ENCODE data around the gene RBM27.
"Not testable (repeated sequence)": the region's sequence is repeated elsewhere in the genome, so short reads cannot be mapped to it uniquely, and the experiment has no call there.

The RBM27 gene

DNA sequence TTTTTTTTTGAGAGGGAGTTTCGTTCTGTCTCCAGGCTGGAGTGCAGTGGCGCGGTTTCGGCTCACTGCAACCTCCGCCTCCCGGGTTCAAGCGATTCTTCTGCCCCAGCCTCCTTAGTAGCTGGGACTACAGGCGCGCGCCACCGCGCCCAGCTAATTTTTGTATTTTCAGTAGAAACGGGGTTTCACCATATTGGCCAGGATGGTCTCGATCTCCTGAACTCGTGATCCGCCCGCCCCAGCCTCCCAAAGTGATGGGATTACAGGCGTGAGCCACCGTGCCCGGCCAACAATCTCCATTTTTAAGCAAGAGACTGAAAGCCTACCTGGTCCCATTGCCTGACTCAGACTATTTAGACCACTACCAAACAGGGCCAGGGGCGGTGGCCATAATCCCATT lies 20.0 kb upstream of the RBM27 start:
- Histone ChIP-seq H3K4me1 (ENCODE audit: control insufficient read depth, insufficient read depth, low read length) (peaks cover 14% of the 10 kb centered on the region), H3K4me3 (ENCODE audit: low read length) (peak overlapping the region; percentile 88), H3K9ac (ENCODE audit: low read length) (peak overlapping the region; percentile 95)
- H3K27me3 ChIP-seq (replicated peaks; ENCODE audit: control insufficient read depth, insufficient read depth, low read length); H3K9me3 ChIP-seq (ENCODE audit: control insufficient read depth, low read length); DNase-seq (ENCODE audit: low read depth); H3K36me3 ChIP-seq (ENCODE audit: control insufficient read depth, insufficient read depth, low read length, severe bottlenecking): not testable (repeated sequence)

DNA sequence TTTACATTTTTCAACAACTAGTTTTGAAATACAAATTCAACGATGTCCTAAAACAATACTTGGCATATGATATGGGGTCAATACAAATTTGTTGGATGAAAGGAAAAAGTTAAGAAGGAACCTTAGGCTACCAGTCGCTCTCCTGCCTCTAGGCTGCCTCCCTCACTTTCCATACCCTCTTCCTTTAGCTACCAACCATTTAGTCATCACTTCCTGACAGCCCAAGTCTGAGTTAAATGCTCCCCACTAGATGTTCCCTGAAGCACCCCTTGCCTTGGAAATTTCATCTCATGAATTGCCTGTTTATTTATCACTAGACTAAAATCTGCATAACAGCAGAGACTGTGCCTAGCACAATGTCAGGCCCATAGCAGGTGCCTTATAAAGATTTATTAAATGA lies 18.2 kb upstream of the RBM27 start:
- Histone ChIP-seq H3K27me3 (replicated peaks; ENCODE audit: control insufficient read depth, insufficient read depth, low read length) (no peaks in the 10 kb centered on the region), H3K9me3 (ENCODE audit: control insufficient read depth, low read length) (no peaks in the 10 kb centered on the region), H3K4me1 (ENCODE audit: control insufficient read depth, insufficient read depth, low read length) (peaks cover 6% of the 10 kb centered on the region), H3K4me3 (ENCODE audit: low read length) (no peak overlapping the region), H3K9ac (ENCODE audit: low read length) (no peak overlapping the region), H3K36me3 (ENCODE audit: control insufficient read depth, insufficient read depth, low read length, severe bottlenecking) (no peaks in the 10 kb centered on the region)
- no peak for DNase-seq (ENCODE audit: low read depth)

DNA sequence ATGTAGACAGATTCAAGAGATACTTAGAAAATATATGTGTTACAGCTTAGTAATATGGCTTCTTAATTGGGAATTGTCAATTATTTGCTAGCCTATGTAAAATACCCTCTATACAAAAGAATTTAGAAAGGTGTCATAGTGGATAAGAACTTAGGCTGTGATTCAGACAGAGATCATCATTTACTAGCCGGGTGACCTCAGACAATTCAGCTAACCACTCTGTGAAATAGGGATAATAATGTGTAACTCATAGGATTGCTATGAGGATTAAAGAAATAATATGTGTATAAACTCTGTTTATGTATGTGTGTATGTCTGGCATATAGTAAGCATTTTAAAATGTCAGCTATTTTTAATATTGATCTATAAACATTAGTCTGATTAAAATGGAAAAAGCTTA lies 15.0 kb upstream of the RBM27 start:
- no peak overlapping the region for H3K4me3 ChIP-seq (ENCODE audit: low read length)
- H3K27me3 ChIP-seq (replicated peaks; ENCODE audit: control insufficient read depth, insufficient read depth, low read length): no peaks in the 10 kb centered on the region
- H3K9me3 ChIP-seq (ENCODE audit: control insufficient read depth, low read length): no peaks in the 10 kb centered on the region
- H3K4me1 ChIP-seq (ENCODE audit: control insufficient read depth, insufficient read depth, low read length): no peaks in the 10 kb centered on the region
- H3K36me3 ChIP-seq (ENCODE audit: control insufficient read depth, insufficient read depth, low read length, severe bottlenecking): no peaks in the 10 kb centered on the region
- H3K9ac ChIP-seq (ENCODE audit: low read length): no peak overlapping the region
- no peak for DNase-seq (ENCODE audit: low read depth)

DNA sequence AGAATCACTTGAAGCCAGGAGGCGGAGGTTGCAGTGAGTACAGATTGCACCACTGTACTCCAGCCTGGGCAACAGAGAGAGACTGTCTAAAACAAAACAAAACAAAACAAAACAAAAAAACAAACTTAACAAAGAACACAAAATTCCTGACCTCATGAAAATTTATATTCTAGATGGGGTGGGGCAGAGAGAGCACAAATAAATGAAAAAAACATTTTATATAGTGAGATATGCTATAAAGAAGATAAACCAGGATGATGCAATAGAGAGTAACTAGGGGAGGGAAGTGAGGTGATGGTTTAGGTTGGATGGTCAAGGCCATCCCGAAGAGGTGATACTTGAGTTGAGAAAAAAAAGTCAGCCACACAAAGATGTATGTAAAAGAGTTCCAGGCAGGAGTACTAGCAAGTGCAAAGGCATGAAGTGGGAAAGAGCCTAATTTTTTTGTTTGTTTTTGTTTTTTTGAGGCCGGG lies 10.8 kb upstream of the RBM27 start:
- H3K36me3 ChIP-seq (ENCODE audit: control insufficient read depth, insufficient read depth, low read length, severe bottlenecking): no peaks in the 10 kb centered on the region
- no peaks in the 10 kb centered on the region for H3K9me3 ChIP-seq (ENCODE audit: control insufficient read depth, low read length)
- H3K27me3 ChIP-seq (replicated peaks; ENCODE audit: control insufficient read depth, insufficient read depth, low read length): no peaks in the 10 kb centered on the region
- no peak overlapping the region for H3K9ac ChIP-seq (ENCODE audit: low read length)
- H3K4me3 ChIP-seq (ENCODE audit: low read length): no peak overlapping the region
- no peak for DNase-seq (ENCODE audit: low read depth)
- H3K4me1 ChIP-seq (ENCODE audit: control insufficient read depth, insufficient read depth, low read length): no peaks in the 10 kb centered on the region

DNA sequence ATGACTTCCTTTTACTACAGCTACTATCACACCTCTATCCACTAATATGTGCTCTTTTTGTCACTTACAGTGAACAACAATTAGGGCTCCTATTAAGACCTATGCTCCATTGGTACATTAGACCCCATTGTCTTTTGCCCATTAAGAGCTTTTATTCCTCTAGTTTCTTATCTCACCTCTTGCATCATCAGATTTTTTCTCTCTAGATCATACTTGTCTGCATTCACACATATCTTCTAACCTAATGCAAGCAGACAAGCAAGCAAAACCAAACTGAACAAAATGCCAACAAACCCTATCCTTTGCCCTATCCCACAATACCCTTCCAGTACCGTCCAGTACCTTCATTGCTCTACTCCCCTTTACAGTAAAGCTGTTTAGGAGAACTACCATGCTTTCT lies 10.1 kb upstream of the RBM27 start:
- DNase-seq (ENCODE audit: low read depth): peak; percentile 36
- H3K9ac ChIP-seq (ENCODE audit: low read length): no peak overlapping the region
- H3K36me3 ChIP-seq (ENCODE audit: control insufficient read depth, insufficient read depth, low read length, severe bottlenecking): no peaks in the 10 kb centered on the region
- no peaks in the 10 kb centered on the region for H3K9me3 ChIP-seq (ENCODE audit: control insufficient read depth, low read length)
- no peaks in the 10 kb centered on the region for H3K27me3 ChIP-seq (replicated peaks; ENCODE audit: control insufficient read depth, insufficient read depth, low read length)
- H3K4me1 ChIP-seq (ENCODE audit: control insufficient read depth, insufficient read depth, low read length): no peaks in the 10 kb centered on the region
- no peak overlapping the region for H3K4me3 ChIP-seq (ENCODE audit: low read length)

DNA sequence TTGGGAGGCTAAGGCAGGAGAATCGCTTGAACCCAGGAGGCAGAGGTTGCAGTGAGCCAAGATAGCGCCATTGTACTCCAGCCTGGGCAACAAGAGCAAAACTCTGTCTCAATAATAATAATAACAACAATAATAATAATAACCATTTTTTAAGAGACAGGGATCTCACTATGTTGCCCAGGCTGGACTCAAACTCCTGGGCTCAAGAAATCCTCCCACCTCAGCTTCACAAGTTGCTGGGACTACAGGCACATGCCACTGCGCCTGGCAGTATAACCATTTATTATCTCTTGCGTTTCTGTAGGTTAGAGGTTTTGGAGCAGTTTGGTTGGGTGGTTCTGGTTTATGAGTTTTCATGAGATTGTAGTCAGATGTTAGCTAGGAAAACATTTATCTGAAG lies 8.4 kb upstream of the RBM27 start:
- H3K4me1 ChIP-seq (ENCODE audit: control insufficient read depth, insufficient read depth, low read length); DNase-seq (ENCODE audit: low read depth): not testable (repeated sequence)

DNA sequence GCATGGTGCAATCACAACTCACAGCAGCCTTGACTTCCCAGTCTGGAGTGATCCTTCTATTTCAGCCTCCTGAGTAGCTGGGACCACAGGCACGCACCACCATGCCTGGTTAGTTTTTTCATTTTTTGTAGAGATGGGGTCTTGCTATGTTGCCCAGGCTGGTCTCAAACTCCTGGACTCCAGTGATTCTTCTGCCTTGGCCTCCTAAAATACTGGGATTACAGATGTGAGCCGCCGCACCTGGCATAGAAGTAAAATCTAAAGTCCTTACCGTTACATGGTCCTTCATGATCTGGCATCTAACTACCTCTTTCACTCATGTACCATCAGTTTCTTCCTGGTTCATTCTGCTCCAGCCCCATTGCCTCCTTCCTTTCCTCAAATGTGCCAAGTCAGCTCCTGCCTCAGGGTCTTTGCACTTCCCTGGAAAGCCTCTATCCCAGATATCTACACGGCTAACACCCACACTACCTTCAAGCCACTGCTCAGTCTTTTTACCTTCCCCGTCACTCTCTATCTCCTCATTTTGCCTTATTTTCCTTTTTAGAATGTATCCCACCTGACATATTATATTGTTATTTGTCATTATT lies 6.9 kb upstream of the RBM27 start:
- Histone ChIP-seq H3K27me3 (replicated peaks; ENCODE audit: control insufficient read depth, insufficient read depth, low read length) (no peaks in the 10 kb centered on the region), H3K4me3 (ENCODE audit: low read length) (no peak overlapping the region), H3K9me3 (ENCODE audit: control insufficient read depth, low read length) (no peaks in the 10 kb centered on the region), H3K4me1 (ENCODE audit: control insufficient read depth, insufficient read depth, low read length) (peaks cover 8% of the 10 kb centered on the region), H3K9ac (ENCODE audit: low read length) (no peak overlapping the region), H3K36me3 (ENCODE audit: control insufficient read depth, insufficient read depth, low read length, severe bottlenecking) (no peaks in the 10 kb centered on the region)
- DNase-seq (ENCODE audit: low read depth): no peak

More for the DNA sequence above, 8.4 kb upstream of the RBM27 start:
- H3K27me3 ChIP-seq (replicated peaks; ENCODE audit: control insufficient read depth, insufficient read depth, low read length); H3K4me3 ChIP-seq (ENCODE audit: low read length); H3K36me3 ChIP-seq (ENCODE audit: control insufficient read depth, insufficient read depth, low read length, severe bottlenecking); H3K9me3 ChIP-seq (ENCODE audit: control insufficient read depth, low read length); H3K9ac ChIP-seq (ENCODE audit: low read length): not testable (repeated sequence)

DNA sequence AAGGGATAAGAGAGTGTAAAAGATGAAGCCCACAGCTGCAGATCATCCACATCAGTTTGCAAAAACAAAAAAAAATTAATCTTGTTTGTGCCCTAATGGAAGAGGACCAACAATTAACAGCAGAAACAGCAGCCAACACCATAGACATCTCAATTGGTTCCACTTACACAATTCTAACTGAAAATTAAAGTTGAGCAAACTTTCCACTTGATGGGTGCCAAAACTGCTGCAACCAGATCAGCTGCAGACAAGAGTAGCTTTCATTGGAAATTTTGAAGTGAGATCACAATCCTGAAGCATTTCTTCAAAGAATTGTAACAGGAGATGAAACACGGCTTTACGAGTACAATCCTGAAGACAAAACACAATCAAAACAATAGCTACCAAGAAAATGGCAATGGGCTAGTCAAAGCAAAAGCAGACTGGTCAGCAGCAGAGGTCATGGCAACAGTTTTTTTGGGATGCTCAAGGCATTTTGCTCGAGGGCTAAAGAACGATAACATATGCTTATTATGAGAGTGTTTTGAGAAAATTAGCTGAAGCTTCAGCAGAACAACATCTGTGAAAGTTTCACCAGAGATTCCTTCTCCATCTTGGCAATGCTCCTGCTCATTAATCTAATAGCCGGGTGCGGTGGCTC lies 4.1 kb upstream of the RBM27 start:
- H3K36me3 ChIP-seq (ENCODE audit: control insufficient read depth, insufficient read depth, low read length, severe bottlenecking): no peaks in the 10 kb centered on the region
- DNase-seq (ENCODE audit: low read depth): no peak

DNA sequence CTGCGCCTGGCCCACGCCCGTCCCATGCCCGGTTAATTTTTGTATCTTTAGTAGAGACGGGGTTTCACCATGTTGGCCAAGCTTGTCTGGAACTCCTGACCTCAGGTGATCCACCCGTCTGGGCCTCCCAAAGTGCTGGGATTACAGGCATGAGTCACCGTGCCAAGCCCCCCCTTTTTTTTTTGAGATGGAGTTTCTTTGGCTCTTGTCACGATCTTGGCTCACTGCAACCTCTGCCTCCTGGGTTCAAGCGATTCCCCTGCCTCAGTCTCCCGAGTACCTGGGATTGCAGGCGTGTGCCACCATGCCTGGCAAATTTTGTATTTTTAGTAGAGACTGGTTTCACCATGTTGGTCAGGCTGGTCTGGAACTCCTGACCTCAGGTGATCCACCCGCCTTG lies 1.6 kb upstream of the RBM27 start:
- not testable (repeated sequence) for DNase-seq (ENCODE audit: low read depth); H3K9me3 ChIP-seq (ENCODE audit: control insufficient read depth, low read length); H3K36me3 ChIP-seq (ENCODE audit: control insufficient read depth, insufficient read depth, low read length, severe bottlenecking); H3K27me3 ChIP-seq (replicated peaks; ENCODE audit: control insufficient read depth, insufficient read depth, low read length); H3K9ac ChIP-seq (ENCODE audit: low read length); H3K4me3 ChIP-seq (ENCODE audit: low read length)
- peaks cover 26% of the 10 kb centered on the region for H3K4me1 ChIP-seq (ENCODE audit: control insufficient read depth, insufficient read depth, low read length)

More for the DNA sequence above, 4.1 kb upstream of the RBM27 start:
- Histone ChIP-seq H3K9me3 (ENCODE audit: control insufficient read depth, low read length) (no peaks in the 10 kb centered on the region), H3K27me3 (replicated peaks; ENCODE audit: control insufficient read depth, insufficient read depth, low read length) (no peaks in the 10 kb centered on the region), H3K4me1 (ENCODE audit: control insufficient read depth, insufficient read depth, low read length) (peaks cover 15% of the 10 kb centered on the region), H3K9ac (ENCODE audit: low read length) (no peak overlapping the region), H3K4me3 (ENCODE audit: low read length) (peak overlapping the region; percentile 59)

DNA sequence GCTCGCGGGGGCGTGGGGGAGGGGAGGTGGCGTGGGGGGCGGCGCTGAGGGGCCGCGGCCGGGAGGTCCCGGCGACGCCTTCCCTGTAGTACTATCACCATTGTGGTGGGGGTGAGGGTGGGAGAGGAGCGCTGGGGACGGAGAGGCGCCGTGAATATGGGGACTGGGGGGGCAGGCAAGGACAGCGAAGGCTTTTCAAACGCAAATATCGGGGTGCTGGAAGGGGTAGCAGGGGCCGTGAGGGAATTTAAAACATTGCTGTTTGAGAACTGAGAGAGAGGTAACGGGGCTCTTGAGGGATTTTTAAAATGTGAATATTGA lies 427 bp downstream of the RBM27 start:
- H3K36me3 ChIP-seq (ENCODE audit: control insufficient read depth, insufficient read depth, low read length, severe bottlenecking): no peaks in the 10 kb centered on the region
- no peaks in the 10 kb centered on the region for H3K9me3 ChIP-seq (ENCODE audit: control insufficient read depth, low read length)
- peaks cover 24% of the 10 kb centered on the region for H3K4me1 ChIP-seq (ENCODE audit: control insufficient read depth, insufficient read depth, low read length)
- no peaks in the 10 kb centered on the region for H3K27me3 ChIP-seq (replicated peaks; ENCODE audit: control insufficient read depth, insufficient read depth, low read length)
- DNase-seq (ENCODE audit: low read depth): no peak
- H3K4me3 ChIP-seq (ENCODE audit: low read length): peak overlapping the region; percentile 84
- peak overlapping the region; percentile 90 for H3K9ac ChIP-seq (ENCODE audit: low read length)

DNA sequence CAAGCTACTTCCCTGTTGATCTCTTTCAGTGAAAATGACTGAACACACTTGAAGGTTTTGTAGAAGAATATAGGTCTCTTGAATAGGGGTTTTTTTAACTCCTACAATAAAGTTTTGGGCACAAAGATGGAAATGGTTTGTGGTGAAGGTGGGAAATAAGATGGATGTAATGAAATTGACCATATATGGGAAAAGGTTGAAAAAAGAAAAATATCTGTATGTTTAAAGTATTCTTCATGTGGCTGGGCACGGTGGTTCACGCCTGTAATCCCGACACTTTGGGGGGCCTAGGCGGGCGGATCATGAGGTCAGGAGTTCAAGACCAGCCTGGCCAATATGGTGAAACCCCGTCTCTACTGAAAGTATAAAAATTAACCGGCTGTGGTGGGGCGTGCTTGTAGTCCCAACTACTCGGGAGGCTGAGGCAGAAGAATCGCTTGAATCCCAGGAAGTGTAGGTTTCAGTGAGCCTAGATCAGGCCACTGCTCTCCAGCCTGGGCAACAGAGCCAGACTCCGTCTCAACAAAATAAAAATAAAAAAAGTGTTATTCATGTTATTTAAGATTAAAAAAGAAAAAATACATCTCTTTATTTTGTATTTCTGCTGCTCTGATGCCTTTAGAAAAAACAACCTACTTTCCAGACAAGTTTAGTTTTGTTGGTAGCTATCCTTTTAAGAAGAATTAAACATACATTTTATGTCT lies 2.2 kb downstream of the RBM27 start:
- Histone ChIP-seq H3K9me3 (ENCODE audit: control insufficient read depth, low read length) (no peaks in the 10 kb centered on the region), H3K36me3 (ENCODE audit: control insufficient read depth, insufficient read depth, low read length, severe bottlenecking) (no peaks in the 10 kb centered on the region), H3K4me1 (ENCODE audit: control insufficient read depth, insufficient read depth, low read length) (peaks cover 29% of the 10 kb centered on the region), H3K9ac (ENCODE audit: low read length) (no peak overlapping the region), H3K27me3 (replicated peaks; ENCODE audit: control insufficient read depth, insufficient read depth, low read length) (no peaks in the 10 kb centered on the region), H3K4me3 (ENCODE audit: low read length) (peak overlapping the region; percentile 84)
- DNase-seq (ENCODE audit: low read depth): no peak

Data from adipocyte (in vitro differentiated cells).